GM19238 (cell line): Measurements from ENCODE around the gene SCAMP5.
A peak's percentile ranks its signal among the peaks of the same experiment; 100 is the strongest.

Source experiments
- DNase-seq: peaks from one replicate; pipeline ENCODE4 v3.0.0; 2011; ENCODE audit warnings: low spot score; ENCODE audit not compliant: insufficient read length

SCAMP5 gene

DNA sequence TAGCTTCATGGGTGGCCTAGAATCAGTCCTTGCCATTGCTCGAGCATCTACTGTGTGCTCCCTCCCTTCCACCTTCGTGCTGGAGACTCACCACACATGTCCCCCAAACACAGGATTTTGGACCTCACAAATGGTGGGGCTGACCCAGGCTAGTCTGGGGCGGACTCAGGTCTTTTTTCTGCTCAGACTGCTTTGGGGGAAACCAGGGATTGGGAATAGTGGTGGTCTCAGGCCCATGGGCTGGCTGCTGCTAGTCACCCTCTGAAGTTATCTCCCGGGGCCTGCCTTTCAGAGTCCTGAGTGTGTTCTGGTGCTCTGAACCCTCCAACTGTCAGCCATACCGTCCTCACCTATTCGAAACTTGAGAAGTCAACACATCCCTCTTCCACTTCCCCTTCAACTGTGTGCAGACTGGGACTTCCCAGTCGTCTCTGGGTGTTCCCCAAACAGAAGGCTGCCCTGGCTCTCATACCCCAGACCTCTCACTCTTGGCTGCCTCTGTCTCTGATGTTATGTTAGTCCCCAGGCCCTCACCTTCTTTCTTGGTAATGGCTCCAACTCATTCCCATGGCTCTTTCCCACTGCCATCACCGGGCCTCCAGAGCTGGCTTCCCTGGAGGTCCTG, 74.0 kb downstream of the SCAMP5 start:
- peak; percentile 51 for DNase-seq

DNA sequence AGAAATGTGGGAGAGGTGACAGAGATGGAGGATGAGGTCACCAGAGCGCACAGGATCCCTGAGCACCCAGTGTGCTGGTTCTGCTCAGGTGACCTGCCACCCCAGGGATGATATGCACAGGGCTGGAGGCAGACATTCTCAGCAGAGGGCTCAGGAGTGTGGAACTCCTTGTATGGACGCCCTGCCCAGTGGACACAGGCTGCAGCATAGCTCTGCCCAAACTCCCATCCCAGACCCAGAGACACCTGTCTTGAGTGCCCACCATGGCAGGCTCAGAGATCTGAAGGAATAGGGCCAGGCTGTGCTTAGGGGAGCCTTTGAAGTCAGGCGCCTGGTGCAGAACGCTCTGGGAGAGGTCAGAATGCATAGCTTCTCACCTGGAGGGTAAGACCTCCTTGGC, 75.3 kb downstream of the SCAMP5 start:
- DNase-seq: no peak
